Mesodermal cell (in vitro differentiated cells): Measurements from ENCODE around the gene PAPSS2.
"Not testable (repeated sequence)": the region's sequence is repeated elsewhere in the genome, so short reads cannot be mapped to it uniquely, and the experiment has no call there.

Experiments
- H3K27ac ChIP-seq: 2 replicates; pipeline ENCODE4 v1.7.0; 2013; ENCODE audit warnings: mild to moderate bottlenecking, low read depth, low read length, moderate library complexity; ENCODE audit not compliant: severe bottlenecking
- H3K36me3 ChIP-seq: 2 replicates; pipeline ENCODE4 v1.7.1; 2013; ENCODE audit warnings: mild to moderate bottlenecking, low read length, moderate library complexity; ENCODE audit not compliant: control insufficient read depth, insufficient read depth
- H3K4me1 ChIP-seq: one replicate; pipeline ENCODE4 v1.7.1; 2013; ENCODE audit warnings: mild to moderate bottlenecking, low read length; ENCODE audit not compliant: insufficient read depth, control insufficient read depth, poor library complexity, severe bottlenecking
- H3K4me3 ChIP-seq: 2 replicates; pipeline ENCODE4 v1.7.0; 2013; ENCODE audit warnings: low read length, control low read depth, mild to moderate bottlenecking; ENCODE audit not compliant: insufficient read depth, poor library complexity, severe bottlenecking; ENCODE audit errors: extremely low read depth
- H3K9me3 ChIP-seq: 2 replicates; pipeline ENCODE4 v1.7.1; 2013; ENCODE audit warnings: mild to moderate bottlenecking, low read length, moderate library complexity; ENCODE audit not compliant: control insufficient read depth
- WGBS, 2 experiments: methylation state at CpG; one replicate each; pipeline ENCODE4 v1.1.5; 2013; ENCODE audit warnings: missing lambda C conversion rate in 2 of 2; ENCODE audit not compliant: insufficient coverage in 2 of 2; 5-methylcytosine and 5-hydroxymethylcytosine counted together

The PAPSS2 gene

DNA sequence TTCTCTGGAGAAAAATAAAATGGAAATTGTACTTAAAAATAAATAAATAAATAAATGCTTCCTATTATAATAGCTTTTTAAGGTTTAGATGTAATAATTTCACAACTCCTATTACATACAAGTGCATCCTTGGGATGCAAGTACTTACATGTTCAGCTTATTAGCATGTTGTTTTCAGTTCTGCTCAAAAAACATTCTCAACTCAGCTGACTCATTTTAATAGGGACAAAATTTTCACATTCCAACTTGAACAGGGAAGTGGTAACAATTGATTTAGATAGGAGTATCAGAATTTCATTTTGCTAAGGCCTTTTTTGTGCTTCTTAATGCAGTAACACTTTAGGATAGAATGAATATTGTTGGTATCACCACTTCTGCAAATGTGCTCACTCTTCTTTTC is 16.7 kb upstream of the PAPSS2 start:
- no peak overlapping the region for H3K27ac ChIP-seq
- H3K9me3 ChIP-seq = no peaks in the 10 kb centered on the region
- H3K36me3 ChIP-seq = no peaks in the 10 kb centered on the region
- no peak overlapping the region for H3K4me3 ChIP-seq
- H3K4me1 ChIP-seq = no peaks in the 10 kb centered on the region

GRCh38 chr10:87643920-87644319 is 15.8 kb upstream of the PAPSS2 start:
- Histone ChIP-seq H3K4me1 (no peaks in the 10 kb centered on the region), H3K9me3 (no peaks in the 10 kb centered on the region), H3K4me3 (no peak overlapping the region), H3K27ac (no peak overlapping the region), H3K36me3 (no peaks in the 10 kb centered on the region)
- 88 to 95% methylated on average over 3 of the region's 3 CpGs for WGBS, 2 experiments

- H3K27ac ChIP-seq, H3K36me3 ChIP-seq, H3K4me1 ChIP-seq, H3K4me3 ChIP-seq, H3K9me3 ChIP-seq: not testable (repeated sequence)
- WGBS, 2 experiments = 90 to 100% methylated on average over 1 to 2 of the region's 3 CpGs
Observed at GRCh38 chr10:87644500-87644899, 15.2 kb upstream of the PAPSS2 start.

DNA sequence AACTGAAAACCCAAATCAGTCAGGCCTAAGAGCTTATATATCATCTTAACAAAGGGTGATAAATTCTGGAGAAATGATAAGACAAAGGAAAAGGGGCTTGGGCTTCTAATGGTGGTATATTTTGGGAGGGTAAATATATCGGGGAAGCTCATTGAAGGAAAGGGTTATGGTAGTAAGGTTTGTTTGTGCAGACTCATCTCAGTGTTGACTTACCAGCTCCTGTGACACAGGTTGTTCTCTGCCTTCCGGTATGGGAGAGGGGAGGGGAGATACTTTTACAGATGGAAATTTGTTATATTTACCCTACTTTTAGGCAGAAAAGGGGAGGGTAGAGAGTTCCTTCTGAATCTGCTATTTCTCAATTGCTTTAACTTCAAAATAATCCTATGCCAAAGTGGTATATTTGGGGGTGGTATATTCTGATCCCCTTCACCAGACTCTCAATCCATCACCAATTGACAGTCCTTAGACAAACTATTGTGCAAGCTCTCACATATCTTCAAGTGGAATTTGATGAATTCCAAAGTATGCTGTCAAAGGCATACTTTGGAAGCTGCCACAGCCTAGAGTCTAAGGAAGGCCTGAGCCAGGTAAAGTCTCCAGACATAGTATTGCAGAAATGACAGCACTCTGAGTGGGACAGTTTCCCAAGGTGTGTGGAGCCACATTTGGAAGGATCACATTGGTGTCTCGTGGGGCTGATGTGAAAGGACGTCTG is 13.3 kb upstream of the PAPSS2 start:
- no peak overlapping the region for H3K4me3 ChIP-seq
- no peaks in the 10 kb centered on the region for H3K4me1 ChIP-seq
- H3K9me3 ChIP-seq = no peaks in the 10 kb centered on the region
- H3K27ac ChIP-seq = no peak overlapping the region
- H3K36me3 ChIP-seq = no peaks in the 10 kb centered on the region
- 94 to 100% methylated on average over 3 of the region's 4 CpGs for WGBS, 2 experiments

GRCh38 chr10:87646935-87647334 is 12.7 kb upstream of the PAPSS2 start:
- Histone ChIP-seq H3K4me3 (no peak overlapping the region), H3K9me3 (no peaks in the 10 kb centered on the region), H3K27ac (no peak overlapping the region), H3K4me1 (no peaks in the 10 kb centered on the region), H3K36me3 (no peaks in the 10 kb centered on the region)
- 100% methylated on average over 1 to 2 of the region's 2 CpGs for WGBS, 2 experiments

GRCh38 chr10:87650838-87651589 is 8.7 kb upstream of the PAPSS2 start:
- no peak overlapping the region for H3K27ac ChIP-seq
- WGBS, 2 experiments = 83 to 100% methylated on average over 3 of the region's 5 CpGs
- H3K4me1 ChIP-seq = no peaks in the 10 kb centered on the region

GRCh38 chr10:87651801-87652200 is 7.9 kb upstream of the PAPSS2 start:
- Histone ChIP-seq H3K4me3 (no peak overlapping the region), H3K9me3 (no peaks in the 10 kb centered on the region), H3K36me3 (no peaks in the 10 kb centered on the region), H3K4me1 (peaks cover 3% of the 10 kb centered on the region), H3K27ac (no peak overlapping the region)
- 23 to 49% methylated on average over 3 to 4 of the region's 6 CpGs for WGBS, 2 experiments

More at GRCh38 chr10:87650838-87651589, 8.7 kb upstream of the PAPSS2 start:
- no peaks in the 10 kb centered on the region for H3K9me3 ChIP-seq
- H3K36me3 ChIP-seq = no peaks in the 10 kb centered on the region
- H3K4me3 ChIP-seq = no peak overlapping the region

DNA sequence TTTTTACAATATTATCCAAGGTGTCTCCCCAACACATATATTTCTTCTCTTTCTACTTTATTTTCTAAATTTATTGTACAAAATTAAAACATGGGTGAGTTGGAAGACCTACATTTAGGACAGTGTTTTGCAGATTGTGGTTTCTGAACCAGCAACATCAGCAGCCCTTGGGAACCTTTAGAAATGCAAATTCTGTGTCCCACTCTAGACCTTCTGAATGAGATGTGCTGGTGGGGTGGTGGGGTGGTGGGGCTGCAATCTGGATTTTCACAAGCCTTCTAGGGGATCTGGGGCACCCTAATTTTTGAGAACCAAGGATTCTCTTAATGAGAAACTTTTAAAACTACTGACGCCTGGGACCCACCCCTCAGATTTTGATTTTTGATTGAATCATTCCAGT is 7.4 kb upstream of the PAPSS2 start:
- Histone ChIP-seq H3K36me3 (no peaks in the 10 kb centered on the region), H3K4me1 (peaks cover 7% of the 10 kb centered on the region), H3K4me3 (no peak overlapping the region), H3K27ac (no peak overlapping the region), H3K9me3 (no peaks in the 10 kb centered on the region)
- WGBS, 2 experiments = 86% methylated on average over 1 of the region's 1 CpG; no CpG with 5 or more reads in 1 of the 2 experiments

DNA sequence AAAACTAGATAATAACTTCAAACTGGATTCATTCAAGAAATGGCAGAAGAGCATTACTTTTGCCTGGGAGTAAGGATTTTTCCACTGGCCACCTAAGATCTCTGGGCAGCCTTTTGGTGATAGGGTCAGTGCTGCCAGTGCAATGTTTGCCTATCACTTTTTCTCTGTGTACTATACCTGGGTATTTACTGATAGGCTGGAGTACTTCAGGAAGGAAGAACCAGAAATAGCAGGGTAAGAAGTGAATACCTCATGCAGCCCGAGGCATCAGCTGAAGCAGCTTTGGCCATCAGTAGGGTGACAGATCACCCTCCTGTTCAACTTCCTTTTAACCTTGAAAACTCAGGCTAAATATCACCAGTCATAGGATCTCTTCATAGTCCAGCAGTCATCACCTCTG is 5.5 kb upstream of the PAPSS2 start:
- 86 to 100% methylated on average over 1 of the region's 1 CpG for WGBS, 2 experiments
- Histone ChIP-seq H3K9me3 (no peaks in the 10 kb centered on the region), H3K36me3 (no peaks in the 10 kb centered on the region), H3K4me1 (peaks cover 7% of the 10 kb centered on the region), H3K27ac (no peak overlapping the region), H3K4me3 (no peak overlapping the region)

DNA sequence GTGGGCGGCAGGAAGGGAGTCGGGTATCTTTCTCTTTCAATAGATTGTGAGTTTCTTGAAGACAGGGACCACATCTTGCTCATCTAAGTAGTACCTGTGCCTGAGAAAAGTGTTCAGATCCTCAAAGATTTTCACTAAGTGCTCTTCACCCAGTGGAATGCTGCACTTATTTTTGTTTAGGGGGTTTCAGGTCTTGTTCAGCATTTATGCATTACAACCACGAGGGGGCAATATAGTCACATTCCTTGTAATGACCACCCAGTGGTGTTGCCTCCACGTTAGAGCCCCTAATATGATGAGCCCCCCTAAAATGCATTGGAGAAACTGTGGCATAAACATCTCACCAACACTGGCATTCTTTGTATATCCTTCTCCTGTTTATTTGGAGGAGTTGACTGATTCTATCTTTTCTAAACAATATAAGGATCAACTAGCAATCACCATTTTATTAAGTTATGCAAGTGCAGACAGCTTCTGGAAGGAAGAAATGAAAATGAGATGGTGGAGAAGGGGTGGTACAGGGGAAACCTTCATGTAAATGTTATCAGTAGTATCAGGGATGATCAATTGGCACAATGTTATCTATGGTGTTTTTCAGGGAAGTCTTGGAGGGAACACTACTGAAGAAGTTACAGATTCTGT is 3.1 kb upstream of the PAPSS2 start:
- Histone ChIP-seq H3K36me3 (no peaks in the 10 kb centered on the region), H3K9me3 (no peaks in the 10 kb centered on the region), H3K4me1 (peaks cover 12% of the 10 kb centered on the region), H3K27ac (peak overlapping the region; percentile 55), H3K4me3 (no peak overlapping the region)
- WGBS, 2 experiments = 44 to 100% methylated on average over 2 to 3 of the region's 4 CpGs

- Histone ChIP-seq H3K4me3 (no peak overlapping the region), H3K27ac (peak overlapping the region; percentile 55)
- 75 to 80% methylated on average over 1 to 2 of the region's 5 CpGs for WGBS, 2 experiments
Observed at GRCh38 chr10:87657371-87657770, 2.3 kb upstream of the PAPSS2 start.

More at GRCh38 chr10:87657371-87657770, 2.3 kb upstream of the PAPSS2 start:
- no peaks in the 10 kb centered on the region for H3K36me3 ChIP-seq
- no peaks in the 10 kb centered on the region for H3K9me3 ChIP-seq
- peaks cover 20% of the 10 kb centered on the region for H3K4me1 ChIP-seq
